AG04450 (cell line): Measurements from ENCODE around the gene DUOXA2. TPM values are rescaled to one million over a fixed set of nuclear protein-coding genes. Genes with fewer than 3 reads are reported as not detected.

Experiments used
- CTCF ChIA-PET: fragments of 300-600, 350-600 bp; formaldehyde crosslinking; extraction: SDS; loops from one replicate; lab custom pipeline; 2022; ENCODE audit warnings: antibody characterized with exemption, inconsistent platforms; lab: Charles Lee
- POLR2A ChIA-PET: fragments of 350-600 bp; formaldehyde crosslinking; extraction: SDS; loops from one replicate; lab custom pipeline; 2021; ENCODE audit warnings: antibody characterized with exemption, inconsistent platforms; lab: Yijun Ruan, JAX
- DNase-seq: peaks from one replicate; pipeline ENCODE4 v3.0.0-alpha.2; 2011; ENCODE audit warnings: low read depth, low spot score
- H3K27ac ChIP-seq: one replicate; pipeline ENCODE4 v1.5.1; 2012; ENCODE audit warnings: low read depth, low read length, control low read depth
- H3K27me3 ChIP-seq: one replicate; pipeline ENCODE4 v1.6.0; 2012; ENCODE audit warnings: low read length; ENCODE audit not compliant: control insufficient read depth, insufficient read depth
- H3K4me3 ChIP-seq: 2 replicates; pipeline ENCODE4 v1.5.1; 2011; ENCODE audit warnings: mild to moderate bottlenecking, low read depth, low read length, control low read depth
- H3K9me3 ChIP-seq: 2 replicates; pipeline ENCODE4 v1.5.1; 2012; ENCODE audit warnings: low read length; ENCODE audit not compliant: control insufficient read depth, insufficient read depth
- polyA plus RNA-seq: library from polyadenylated mRNA; depleted of rRNA; stranded (reverse); fragments of >200 nt; gene quantifications from 2 replicates; pipeline ENCODE4 v1.2.3, GENCODE V29; 2011
- TF ChIP-seq, protein P1 (sequence below): IDR thresholded peaks from 2 replicates; pipeline ENCODE4 v1.5.1; 2011; ENCODE audit warnings: low read depth, low read length, control low read depth, inconsistent platforms

Gene DUOXA2
- polyA plus RNA-seq, 1 experiment = not detected

DNA sequence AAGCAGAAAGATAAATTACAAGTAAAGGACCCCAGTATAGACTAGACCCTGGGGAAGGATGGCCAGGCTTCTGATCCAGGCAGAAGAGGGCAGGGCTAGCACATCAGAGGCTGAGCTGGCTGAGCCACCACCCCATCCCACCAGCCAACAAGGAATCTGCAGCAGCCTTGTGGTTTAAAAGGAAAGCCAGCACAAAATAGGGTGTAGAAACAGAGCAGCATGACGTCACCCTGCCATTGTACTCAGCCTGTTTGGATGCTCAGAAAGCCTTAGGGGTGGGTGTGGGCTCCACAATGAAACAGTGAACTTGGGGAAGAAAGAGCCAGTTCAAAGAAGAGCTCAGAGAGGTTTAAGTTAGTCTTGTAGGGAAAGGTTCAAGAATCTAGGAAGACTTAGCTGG, 43.8 kb downstream of the DUOXA2 start:
- Histone ChIP-seq H3K4me3 (no peak overlapping the region), H3K27ac (no peak overlapping the region), H3K9me3 (no peaks in the 10 kb centered on the region), H3K27me3 (no peaks in the 10 kb centered on the region)
- TF ChIP-seq, protein P1, sequence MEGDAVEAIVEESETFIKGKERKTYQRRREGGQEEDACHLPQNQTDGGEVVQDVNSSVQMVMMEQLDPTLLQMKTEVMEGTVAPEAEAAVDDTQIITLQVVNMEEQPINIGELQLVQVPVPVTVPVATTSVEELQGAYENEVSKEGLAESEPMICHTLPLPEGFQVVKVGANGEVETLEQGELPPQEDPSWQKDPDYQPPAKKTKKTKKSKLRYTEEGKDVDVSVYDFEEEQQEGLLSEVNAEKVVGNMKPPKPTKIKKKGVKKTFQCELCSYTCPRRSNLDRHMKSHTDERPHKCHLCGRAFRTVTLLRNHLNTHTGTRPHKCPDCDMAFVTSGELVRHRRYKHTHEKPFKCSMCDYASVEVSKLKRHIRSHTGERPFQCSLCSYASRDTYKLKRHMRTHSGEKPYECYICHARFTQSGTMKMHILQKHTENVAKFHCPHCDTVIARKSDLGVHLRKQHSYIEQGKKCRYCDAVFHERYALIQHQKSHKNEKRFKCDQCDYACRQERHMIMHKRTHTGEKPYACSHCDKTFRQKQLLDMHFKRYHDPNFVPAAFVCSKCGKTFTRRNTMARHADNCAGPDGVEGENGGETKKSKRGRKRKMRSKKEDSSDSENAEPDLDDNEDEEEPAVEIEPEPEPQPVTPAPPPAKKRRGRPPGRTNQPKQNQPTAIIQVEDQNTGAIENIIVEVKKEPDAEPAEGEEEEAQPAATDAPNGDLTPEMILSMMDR = no peak
- ChIA-PET POLR2A (interaction anchor here (0.6 kb wide), 1 partner anchor 50 kb away, joined by 6 read pairs; no protein-coding TSS in a partner anchor), CTCF (interaction anchor here (1.0 to 2.4 kb wide), 6 partner anchors 36 to 302 kb away, joined by 3 to 9 read pairs (median 4); no protein-coding TSS in a partner anchor)
- peak; percentile 48 for DNase-seq

DNA sequence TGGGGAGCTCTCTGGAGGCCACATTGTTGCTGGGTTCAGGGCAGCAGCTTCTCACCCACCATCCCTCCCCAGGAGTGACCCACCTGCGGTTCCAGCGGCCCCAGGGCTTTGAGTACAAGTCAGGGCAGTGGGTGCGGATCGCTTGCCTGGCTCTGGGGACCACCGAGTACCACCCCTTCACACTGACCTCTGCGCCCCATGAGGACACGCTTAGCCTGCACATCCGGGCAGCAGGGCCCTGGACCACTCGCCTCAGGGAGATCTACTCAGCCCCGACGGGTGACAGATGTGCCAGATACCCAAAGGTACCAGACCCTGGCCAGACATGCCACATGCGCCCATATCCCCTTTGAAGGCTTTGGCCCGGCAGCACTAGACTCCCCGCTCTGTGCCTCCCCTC, 47.5 kb downstream of the DUOXA2 start:
- DNase-seq = no peak
- no peak overlapping the region for H3K4me3 ChIP-seq
- H3K27ac ChIP-seq = no peak overlapping the region
- ChIA-PET CTCF (interaction anchor here (0.6 to 6.1 kb wide), 10 partner anchors 13 to 298 kb away, joined by 3 to 202 read pairs (median 10); a partner anchor contains a TSS), POLR2A (no interaction called here)
- TF ChIP-seq, protein P1 = no peak
- no peaks in the 10 kb centered on the region for H3K9me3 ChIP-seq
- no peaks in the 10 kb centered on the region for H3K27me3 ChIP-seq

DNA sequence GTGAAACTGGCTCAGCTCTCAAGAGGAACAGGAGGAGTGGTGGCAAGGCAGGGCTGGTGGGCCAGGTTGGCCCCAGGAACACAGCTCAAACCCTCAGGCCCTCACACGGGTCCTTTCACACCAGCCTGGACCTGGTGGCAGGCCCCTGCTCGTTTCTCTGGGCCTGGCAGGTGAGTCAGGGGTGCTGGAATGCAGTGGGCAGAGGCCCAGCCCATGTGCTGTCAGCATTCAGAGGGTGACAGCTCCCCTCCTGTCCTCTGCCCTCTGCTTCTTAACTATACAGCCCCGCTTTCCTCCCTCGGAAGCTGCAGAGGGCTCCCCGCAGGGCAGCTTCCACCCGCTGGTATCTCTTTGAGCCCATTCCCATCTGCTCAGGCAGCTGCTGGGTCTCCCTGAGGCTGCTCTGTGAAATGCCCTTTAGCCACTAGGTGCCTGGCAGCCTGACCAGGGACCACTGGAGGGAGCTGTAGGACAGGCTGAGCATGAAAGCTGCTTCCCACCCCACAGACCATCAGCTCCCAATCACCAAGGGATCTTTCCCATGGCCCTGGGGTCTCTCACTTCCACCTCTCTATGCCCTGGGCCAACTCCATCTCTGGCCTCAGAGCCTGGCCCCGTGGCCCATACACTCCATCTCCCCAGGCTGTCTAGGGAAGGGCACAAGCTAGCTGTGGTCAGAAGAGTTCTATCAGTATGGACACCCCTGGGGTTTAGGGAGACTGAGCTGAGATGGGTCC, 48.8 kb downstream of the DUOXA2 start:
- peak overlapping the region; percentile 3 for H3K27ac ChIP-seq
- ChIA-PET CTCF (interaction anchor here (0.5 to 6.1 kb wide), 44 partner anchors 8 to 790 kb away, joined by 3 to 202 read pairs (median 4); partner anchors contain the start of genes SHF and SLC28A2), POLR2A (interaction anchor here (0.6 to 1.4 kb wide), 5 partner anchors 23 to 239 kb away, joined by 3 to 10 read pairs (median 4); a partner anchor contains a TSS)

DNA sequence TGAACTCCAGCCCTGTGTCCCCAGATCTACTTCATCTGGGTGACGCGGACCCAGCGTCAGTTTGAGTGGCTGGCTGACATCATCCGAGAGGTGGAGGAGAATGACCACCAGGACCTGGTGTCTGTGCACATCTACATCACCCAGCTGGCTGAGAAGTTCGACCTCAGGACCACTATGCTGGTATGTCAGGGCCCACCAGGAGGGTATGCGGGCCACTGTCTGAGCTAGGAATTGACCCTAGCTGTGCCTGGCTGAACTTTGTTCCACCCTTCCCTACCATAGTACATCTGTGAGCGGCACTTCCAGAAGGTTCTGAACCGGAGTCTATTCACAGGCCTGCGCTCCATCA, 49.4 kb downstream of the DUOXA2 start:
- no peak for DNase-seq
- H3K27ac ChIP-seq = no peak overlapping the region
- POLR2A ChIA-PET = interaction anchor here (0.6 to 1.4 kb wide), 4 partner anchors 22 to 239 kb away, joined by 3 to 10 read pairs (median 4); a partner anchor contains a TSS

More for the DNA sequence above, 48.8 kb downstream of the DUOXA2 start:
- DNase-seq = peak; percentile 61
- TF ChIP-seq, protein P1 = peak; percentile 99
- Histone ChIP-seq H3K27me3 (no peaks in the 10 kb centered on the region), H3K9me3 (no peaks in the 10 kb centered on the region), H3K4me3 (no peak overlapping the region)

More for the DNA sequence above, 49.4 kb downstream of the DUOXA2 start:
- H3K27me3 ChIP-seq = no peaks in the 10 kb centered on the region
- TF ChIP-seq, protein P1 = no peak
- CTCF ChIA-PET = interaction anchor here (0.5 to 6.1 kb wide), 43 partner anchors 8 to 789 kb away, joined by 3 to 202 read pairs (median 4); partner anchors contain the start of genes SHF and SLC28A2
- no peaks in the 10 kb centered on the region for H3K9me3 ChIP-seq
- H3K4me3 ChIP-seq = no peak overlapping the region
